HT1080 (cell line): ENCODE results near the gene EVC2. TPM values are rescaled to one million over a fixed set of nuclear protein-coding genes. Genes with fewer than 3 reads are reported as not detected.

Source experiments
- DNase-seq: peaks from one replicate; pipeline ENCODE4 v3.0.0-alpha.2; 2015; ENCODE audit warnings: low read depth
- total RNA-seq: library from RNA; depleted of rRNA; stranded (reverse); fragments of >200 nt; shearing (Covaris generic); gene quantifications from 2 replicates; pipeline ENCODE4 v1.2.3, GENCODE V29; 2014

Gene EVC2
- total RNA-seq, 1 experiment from 2014 or later = not detected

GRCh38 chr4:5686338-5686737, 22.0 kb downstream of the EVC2 start:
- DNase-seq = no peak

GRCh38 chr4:5685296-5685695, 23.1 kb downstream of the EVC2 start:
- no peak for DNase-seq

- DNase-seq = no peak
Measured at GRCh38 chr4:5683566-5683965, 24.8 kb downstream of the EVC2 start.

GRCh38 chr4:5678977-5679376, 29.4 kb downstream of the EVC2 start:
- peak; percentile 18 for DNase-seq

GRCh38 chr4:5676763-5677162, 31.6 kb downstream of the EVC2 start:
- no peak for DNase-seq

GRCh38 chr4:5666741-5667140, 41.6 kb downstream of the EVC2 start:
- DNase-seq = no peak

- no peak for DNase-seq
Measured at GRCh38 chr4:5664778-5665177, 43.6 kb downstream of the EVC2 start.

GRCh38 chr4:5662555-5662954, 45.8 kb downstream of the EVC2 start:
- no peak for DNase-seq

- no peak for DNase-seq
Measured at GRCh38 chr4:5661237-5661636, 47.1 kb downstream of the EVC2 start.

GRCh38 chr4:5660185-5660584, 48.2 kb downstream of the EVC2 start:
- no peak for DNase-seq

GRCh38 chr4:5658974-5659373, 49.4 kb downstream of the EVC2 start:
- no peak for DNase-seq

- DNase-seq = no peak
Measured at GRCh38 chr4:5656415-5656814, 51.9 kb downstream of the EVC2 start.

- DNase-seq = no peak
Measured at GRCh38 chr4:5654791-5655190, 53.6 kb downstream of the EVC2 start.

GRCh38 chr4:5651089-5651488, 57.3 kb downstream of the EVC2 start:
- no peak for DNase-seq

GRCh38 chr4:5650040-5650439, 58.3 kb downstream of the EVC2 start:
- DNase-seq = no peak

- DNase-seq = no peak
Measured at GRCh38 chr4:5647351-5647750, 61.0 kb downstream of the EVC2 start.

- no peak for DNase-seq
Measured at GRCh38 chr4:5640096-5640495, 68.3 kb downstream of the EVC2 start.

GRCh38 chr4:5639556-5639955, 68.8 kb downstream of the EVC2 start:
- DNase-seq = no peak

- DNase-seq = peak; percentile 38
Measured at GRCh38 chr4:5638976-5639375, 69.4 kb downstream of the EVC2 start.

- DNase-seq = peak; percentile 69
Measured at GRCh38 chr4:5638316-5638715, 70.0 kb downstream of the EVC2 start.

GRCh38 chr4:5636766-5637670, 71.3 kb downstream of the EVC2 start:
- no peak for DNase-seq

GRCh38 chr4:5635826-5636195, 72.5 kb downstream of the EVC2 start:
- DNase-seq = peak; percentile 74

GRCh38 chr4:5632571-5632970, 75.8 kb downstream of the EVC2 start:
- DNase-seq = no peak
